GM21619 (cell line): ENCODE data around the gene CDRT15L2.
"Not testable (repeated sequence)": the region's sequence is repeated elsewhere in the genome, so short reads cannot be mapped to it uniquely, and the experiment has no call there.

Source experiments
- ATAC-seq: cut with Tn5 transposase; IDR thresholded peaks from one replicate; pipeline ENCODE4 v1.9.1; 2021; ENCODE audit not compliant: unreplicated experiment

Gene CDRT15L2

DNA sequence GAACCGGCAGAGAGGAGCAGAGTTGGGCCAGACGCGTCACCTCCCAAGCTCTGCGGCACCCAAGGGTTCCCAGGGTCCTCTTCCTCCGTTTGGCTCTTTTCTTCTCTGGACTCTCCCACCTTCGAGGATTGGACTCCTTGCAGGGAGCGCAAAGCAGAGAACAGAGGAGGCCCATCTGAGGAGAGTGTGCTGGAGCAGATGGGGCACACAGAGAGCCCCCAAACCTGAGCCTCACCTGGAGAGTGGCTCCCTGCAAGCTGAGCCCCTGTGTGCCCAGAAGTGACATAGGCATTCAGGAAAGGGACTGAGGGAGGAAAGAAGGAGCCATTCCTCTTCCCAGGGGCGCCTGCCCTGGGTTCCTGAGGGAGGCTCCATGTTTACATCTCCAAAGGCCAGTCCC is 6.3 kb upstream of the CDRT15L2 start:
- ATAC-seq, result not testable (repeated sequence)

DNA sequence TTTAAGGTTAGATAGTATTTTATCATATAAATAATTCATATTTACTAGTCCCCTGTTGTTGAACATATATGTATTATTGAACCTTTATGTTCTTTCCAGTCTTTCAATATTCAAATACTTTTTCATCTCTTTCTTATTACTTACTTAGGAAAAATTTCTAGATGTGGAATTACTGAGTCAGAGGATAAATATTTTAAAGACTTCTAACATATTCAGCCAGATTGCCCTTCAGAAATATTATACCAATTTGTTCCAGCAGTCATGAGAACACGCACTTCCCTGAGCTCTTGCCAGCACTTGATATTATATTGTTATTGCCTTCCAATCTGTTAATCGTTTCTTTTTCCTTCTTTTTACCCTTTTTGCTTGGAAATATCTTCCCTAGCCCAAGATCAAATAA is 4.5 kb upstream of the CDRT15L2 start:
- not testable (repeated sequence) for ATAC-seq

DNA sequence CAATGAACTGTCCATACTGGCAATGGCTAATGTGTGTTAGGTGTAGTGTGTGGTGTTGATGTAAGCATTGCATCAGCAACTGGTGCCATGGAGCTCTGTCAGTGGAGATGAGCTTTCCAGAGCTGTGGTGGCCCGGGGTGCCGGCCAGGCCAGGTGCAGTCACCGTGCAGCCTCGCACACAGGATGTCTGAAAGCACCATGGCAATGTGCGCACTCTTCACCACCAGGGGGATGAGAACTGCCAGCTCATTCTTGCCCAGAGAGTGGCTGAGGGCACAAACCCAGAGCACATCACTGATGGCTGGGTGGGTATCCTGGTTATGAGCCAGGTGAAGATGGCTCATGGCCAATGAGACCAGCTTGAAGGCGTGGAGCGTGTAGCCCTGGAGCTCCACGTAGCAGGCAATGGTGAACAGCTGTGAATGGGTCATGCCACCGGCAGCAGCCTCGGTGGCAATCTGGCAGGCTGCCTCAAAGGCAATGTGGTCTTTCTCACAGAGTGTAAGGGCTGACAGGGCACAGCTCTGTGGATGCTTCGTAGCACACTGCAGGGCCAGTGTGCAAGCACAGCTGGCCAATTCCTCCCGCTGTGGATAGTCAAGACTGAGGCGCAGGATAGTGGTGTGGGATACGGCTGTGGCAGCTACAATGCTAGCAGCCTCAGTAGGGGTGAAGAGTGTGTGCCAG is 4.5 kb downstream of the CDRT15L2 start:
- ATAC-seq, result not testable (repeated sequence)

DNA sequence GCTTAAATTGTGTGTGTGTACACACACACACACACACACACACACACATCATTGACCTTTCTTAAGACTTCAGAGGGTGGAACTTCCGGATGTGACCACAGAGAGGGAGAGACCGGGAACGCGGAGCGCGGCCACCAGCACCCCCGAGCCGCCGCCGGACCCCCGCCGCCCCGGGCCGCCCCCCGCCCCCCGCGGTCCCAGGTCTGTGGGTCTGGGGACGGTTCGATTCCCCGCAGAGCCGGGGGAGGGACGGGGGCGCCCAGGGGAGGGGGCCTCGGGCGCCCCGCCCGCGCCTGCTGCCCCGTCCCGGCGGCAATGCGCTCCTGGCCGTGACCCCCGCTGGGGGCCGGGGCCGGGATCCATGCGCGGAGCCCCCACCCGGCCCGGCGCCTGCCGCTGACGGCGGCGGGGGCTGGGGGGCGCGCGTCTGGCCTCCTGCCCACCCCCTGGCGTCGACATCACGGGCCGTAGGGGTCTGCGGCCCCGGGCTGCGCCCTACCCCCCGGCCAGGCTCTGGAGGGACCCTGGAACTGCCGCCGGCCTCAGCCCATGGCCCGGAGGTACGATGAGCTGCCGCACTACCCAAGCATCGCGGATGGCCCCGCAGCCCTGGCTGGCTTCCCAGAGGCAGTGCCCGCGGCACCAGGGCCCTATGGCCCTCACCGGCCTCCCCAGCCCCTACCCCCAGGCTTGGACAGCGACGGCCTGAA is 9.4 kb downstream of the CDRT15L2 start:
- ATAC-seq, result not testable (repeated sequence)

- ATAC-seq, result not testable (repeated sequence)
Observed at GRCh38 chr17:20589454-20589810, 9.9 kb downstream of the CDRT15L2 start.

DNA sequence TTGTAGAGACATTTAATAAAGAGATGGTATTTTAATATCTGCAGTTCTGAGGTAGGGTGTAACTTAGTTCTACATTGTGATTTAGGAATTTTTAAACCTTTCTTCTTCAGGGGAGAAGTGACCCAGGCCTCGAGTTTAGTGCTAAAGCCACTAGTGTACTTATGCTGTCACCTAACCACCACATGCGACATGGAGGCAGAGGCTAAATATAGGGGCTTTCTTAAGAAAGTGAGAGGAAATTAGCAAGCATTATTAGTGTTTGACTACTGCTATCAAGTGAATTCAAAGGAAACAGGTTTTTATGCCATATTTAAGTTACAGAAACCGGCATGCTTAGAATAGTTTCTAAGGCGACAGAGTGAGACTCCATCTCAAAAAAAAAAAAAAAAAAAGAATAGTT is 11.5 kb downstream of the CDRT15L2 start:
- not testable (repeated sequence) for ATAC-seq

DNA sequence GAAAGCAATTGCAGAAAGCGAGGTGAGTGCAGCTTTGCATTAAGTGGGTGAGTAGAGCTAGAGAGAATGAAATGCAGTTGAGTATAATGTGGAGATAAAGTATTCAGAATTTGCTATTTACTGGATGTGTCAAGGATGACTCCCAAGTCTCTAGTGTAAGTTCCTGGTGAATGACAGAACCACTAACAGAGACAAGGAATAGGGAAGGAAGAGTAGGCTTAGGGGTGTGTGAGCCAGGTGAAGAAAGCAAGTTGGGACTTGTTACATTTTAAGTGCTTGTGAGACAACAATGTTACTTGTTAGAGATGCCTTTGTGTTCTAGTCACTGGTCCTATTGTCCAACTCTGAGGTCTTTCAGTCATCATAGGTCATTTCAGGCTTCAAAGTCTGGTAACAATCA is 26.0 kb downstream of the CDRT15L2 start:
- ATAC-seq, result not testable (repeated sequence)

DNA sequence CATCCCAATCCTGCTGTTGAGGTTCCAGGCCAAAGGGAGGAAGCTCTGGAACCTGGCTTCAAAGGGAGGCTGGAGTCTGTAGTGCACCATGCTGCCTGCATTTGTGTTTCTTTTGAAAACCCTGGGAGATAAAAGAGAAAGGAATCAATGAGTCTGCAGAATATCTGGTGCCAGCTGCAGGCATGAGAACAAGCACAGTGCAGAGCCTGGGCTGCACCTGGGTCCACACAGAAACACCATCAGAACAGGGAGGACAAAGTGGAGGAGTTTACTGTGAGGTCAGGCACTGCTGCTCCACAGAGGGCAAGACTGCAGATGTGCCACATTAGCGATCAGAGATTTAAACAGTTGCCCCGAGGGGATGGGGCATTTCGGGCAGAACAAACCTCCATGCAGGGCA is 30.0 kb downstream of the CDRT15L2 start:
- not testable (repeated sequence) for ATAC-seq

- no peak for ATAC-seq
Observed at GRCh38 chr17:20611309-20611708, 31.8 kb downstream of the CDRT15L2 start.

- ATAC-seq, result no peak
Observed at GRCh38 chr17:20612635-20613034, 33.1 kb downstream of the CDRT15L2 start.

DNA sequence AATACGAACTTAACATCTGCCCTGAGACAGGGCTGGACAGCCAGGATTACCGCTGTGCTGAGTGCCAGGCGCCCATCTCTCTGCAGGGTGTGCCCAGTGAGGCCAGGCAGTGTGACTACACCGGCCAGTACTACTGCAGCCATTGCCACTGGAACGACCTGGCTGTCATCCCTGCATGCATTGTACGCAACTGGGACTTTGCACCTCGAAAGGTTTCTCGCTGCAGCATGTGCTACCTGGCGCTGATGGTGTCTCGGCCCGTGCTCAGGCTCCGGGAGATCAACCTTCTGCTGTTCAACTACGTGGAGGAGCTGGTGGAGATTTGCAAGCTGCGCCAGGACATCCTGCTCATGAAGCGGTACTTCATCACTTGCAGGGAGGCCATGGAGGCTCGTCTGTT is 33.7 kb downstream of the CDRT15L2 start:
- ATAC-seq, result no peak

- no peak for ATAC-seq
Observed at GRCh38 chr17:20613905-20614304, 34.4 kb downstream of the CDRT15L2 start.

DNA sequence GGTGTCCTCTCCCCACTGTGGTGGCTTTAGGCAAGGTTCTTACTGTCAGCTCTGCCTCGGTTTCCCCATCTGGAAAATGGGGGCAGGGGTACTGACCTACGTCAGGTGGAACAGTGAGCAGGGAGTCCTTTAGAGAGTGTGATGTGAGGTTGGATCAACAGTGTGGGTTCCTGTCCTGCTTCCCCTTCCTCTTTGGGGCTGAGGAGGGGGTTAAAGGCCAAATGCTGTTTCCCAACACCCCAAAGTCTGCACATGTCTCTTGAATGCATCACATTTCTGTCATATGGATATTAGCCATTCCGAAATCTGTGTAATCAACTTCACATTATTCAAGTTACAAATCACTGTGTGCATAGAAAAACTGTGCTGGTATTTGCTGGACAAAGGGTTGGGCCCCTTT is 35.9 kb downstream of the CDRT15L2 start:
- not testable (repeated sequence) for ATAC-seq
